HCT116 (cell line): ENCODE measurements around the gene PGGHG. TPM values are rescaled to one million over a fixed set of nuclear protein-coding genes. Genes with fewer than 3 reads are reported as not detected.
"Not testable (repeated sequence)": the region's sequence is repeated elsewhere in the genome, so short reads cannot be mapped to it uniquely, and the experiment has no call there.

ENCODE experiments used
- ATAC-seq: fragments of 200-7000 bp; cut with Tn5 transposase; 2 replicates; pipeline ENCODE4 v1.9.1; 2020; ENCODE audit warnings: mild to moderate bottlenecking, moderate library complexity
- BruUV-seq: library from RNA; stranded (reverse); fragments of 400-500 nt; replicated peaks from 2 replicates; lab custom pipeline; 2021; lab: Mats Ljungman, UMichigan
- CTCF ChIA-PET: fragments of 300-600 bp; sonication (Branson Sonifier 250); formaldehyde crosslinking; loops from one replicate; lab custom pipeline; 2021; ENCODE audit warnings: antibody characterized with exemption; lab: Charles Lee
- POLR2A ChIA-PET: fragments of 300-600, 350-600 bp; sonication (Branson Sonifier 250); formaldehyde crosslinking; loops from one replicate; lab custom pipeline; 2021; ENCODE audit warnings: antibody characterized with exemption; lab: Charles Lee
- RAD21 ChIA-PET, 2 experiments: fragments of 300-600 bp; sonication (Branson Sonifier 250); formaldehyde crosslinking; loops; one replicate each; lab custom pipeline; 2023; ENCODE audit warnings: low total read pairs in 2 of 2; ENCODE audit not compliant: uncharacterized antibody in 2 of 2, unreplicated experiment in 2 of 2, low non-redundant PET in 1 of 2; lab: Charles Lee
- DNase-seq: peaks from one replicate; pipeline ENCODE4 v3.0.0-alpha.2; 2010; ENCODE audit warnings: low read depth, low spot score
- H2AFZ ChIP-seq: fragments of 200-600 bp; shearing (Covaris generic), sonication (generic); 2 replicates; pipeline ENCODE4 v1.6.1; 2017; ENCODE audit warnings: low read depth, mixed run types, mixed read lengths, antibody characterized with exemption, low read length; ENCODE audit not compliant: poor library complexity, severe bottlenecking
- H3K27ac ChIP-seq: 2 replicates; pipeline ENCODE4 v1.5.1; 2012; ENCODE audit warnings: low read depth, low read length
- H3K27me3 ChIP-seq: fragments of 200-600 bp; sonication (generic); 2 replicates; pipeline ENCODE4 v1.6.1; 2016; ENCODE audit warnings: mixed run types, low read length, mixed read lengths; ENCODE audit not compliant: insufficient read depth
- H3K36me3 ChIP-seq, 2 experiments: fragments of 200-500 bp in 1 of 2; fragments of 200-600 bp in 1 of 2; sonication (Bioruptor generic) in 1 of 2; sonication (generic) in 1 of 2; 2 replicates each; pipeline versions ENCODE4 v1.5.1 to v1.6.1; 2014 to 2016; ENCODE audit warnings: low read length in 2 of 2, inconsistent platforms in 1 of 2, mixed read lengths in 1 of 2, mixed run types in 1 of 2; ENCODE audit not compliant: insufficient read depth in 2 of 2, control insufficient read depth in 1 of 2
- H3K4me1 ChIP-seq, 2 experiments: fragments of 200-600 bp in 1 of 2; sonication (generic) in 1 of 2; 2 replicates each; pipeline versions ENCODE4 v1.5.1 to v1.6.1; 2012 to 2017; ENCODE audit warnings: low read length in 2 of 2, inconsistent platforms in 1 of 2, mild to moderate bottlenecking in 1 of 2, mixed read lengths in 1 of 2, mixed run types in 1 of 2, moderate library complexity in 1 of 2; ENCODE audit not compliant: insufficient read depth in 2 of 2, control insufficient read depth in 1 of 2
- H3K4me2 ChIP-seq: fragments of 200-600 bp; sonication (generic); 2 replicates; pipeline ENCODE4 v1.6.1; 2017; ENCODE audit warnings: mixed run types, low read length, mixed read lengths
- H3K4me3 ChIP-seq, 2 experiments: fragments of 200-600 bp in 1 of 2; sonication (generic) in 1 of 2; replicated peaks in 1 of 2; 2 replicates each; pipeline ENCODE4 v1.5.1; 2011 to 2016; ENCODE audit warnings: low read length in 2 of 2, control low read depth in 1 of 2, low read depth in 1 of 2, mild to moderate bottlenecking in 1 of 2, mixed read lengths in 1 of 2, mixed run types in 1 of 2
- H3K79me2 ChIP-seq: fragments of 200-600 bp; sonication (generic); 2 replicates; pipeline ENCODE4 v1.6.1; 2017; ENCODE audit warnings: mild to moderate bottlenecking, mixed run types, low read length, moderate library complexity, mixed read lengths; ENCODE audit not compliant: insufficient read depth
- H3K9ac ChIP-seq: fragments of 200-600 bp; sonication (generic); 2 replicates; pipeline ENCODE4 v1.6.1; 2016; ENCODE audit warnings: low read length, mixed read lengths
- H3K9me2 ChIP-seq: fragments of 200-600 bp; sonication (generic), shearing (Covaris generic); 2 replicates; pipeline ENCODE4 v1.6.1; 2017; ENCODE audit warnings: mixed run types, mild to moderate bottlenecking, moderate library complexity; ENCODE audit not compliant: insufficient read depth
- H3K9me3 ChIP-seq, 2 experiments: fragments of 200-500 bp in 1 of 2; fragments of 200-600 bp in 1 of 2; sonication (Bioruptor generic) in 1 of 2; sonication (generic) in 1 of 2; 2 replicates each; pipeline ENCODE4 v1.6.1; 2014 to 2017; ENCODE audit warnings: low read length in 2 of 2, mixed read lengths in 2 of 2, inconsistent platforms in 1 of 2, low read depth in 1 of 2, mild to moderate bottlenecking in 1 of 2, mixed run types in 1 of 2, moderate library complexity in 1 of 2; ENCODE audit not compliant: control insufficient read depth in 1 of 2, insufficient read depth in 1 of 2
- H4K20me1 ChIP-seq: fragments of 200-600 bp; sonication (generic), shearing (Covaris generic); 2 replicates; pipeline ENCODE4 v1.6.1; 2017; ENCODE audit warnings: mixed run types, mild to moderate bottlenecking, moderate library complexity; ENCODE audit not compliant: insufficient read depth
- ZFX ChIP-seq: fragments of 450-650 bp; IDR thresholded peaks from 2 replicates; pipeline ENCODE4 v1.6.1; 2017
- intact Hi-C: fragments of 100-400 bp; cut with micrococcal nuclease; formaldehyde crosslinking; loops from 2 replicates; pipeline ENCODE4 v1.10.0; 2022
- total RNA-seq: library from RNA; stranded (reverse); gene quantifications from one replicate; pipeline ENCODE4 v1.2.1, GENCODE V29; 2021; ENCODE audit not compliant: unreplicated experiment
- TF ChIP-seq, protein P1 (sequence below): IDR thresholded peaks from 2 replicates; pipeline ENCODE4 v1.6.1; 2012
- TF ChIP-seq, protein P2 (sequence below), 3 experiments: fragments of 200-600 bp in 1 of 3; sonication (generic) in 1 of 3; IDR thresholded peaks in 2 of 3; conservative IDR thresholded peaks in 1 of 3; 2 replicates each; pipeline ENCODE4 v1.5.1; 2012 to 2017; ENCODE audit warnings: low read depth in 2 of 3, low read length in 2 of 3, antibody characterized with exemption in 1 of 3, borderline replicate concordance in 1 of 3, control low read depth in 1 of 3, mild to moderate bottlenecking in 1 of 3, mixed read lengths in 1 of 3, mixed run types in 1 of 3, moderate library complexity in 1 of 3; ENCODE audit not compliant: insufficient read depth in 1 of 3

Gene PGGHG
- total RNA-seq, 1 experiment from 2014 or later, result 57.5 TPM

DNA sequence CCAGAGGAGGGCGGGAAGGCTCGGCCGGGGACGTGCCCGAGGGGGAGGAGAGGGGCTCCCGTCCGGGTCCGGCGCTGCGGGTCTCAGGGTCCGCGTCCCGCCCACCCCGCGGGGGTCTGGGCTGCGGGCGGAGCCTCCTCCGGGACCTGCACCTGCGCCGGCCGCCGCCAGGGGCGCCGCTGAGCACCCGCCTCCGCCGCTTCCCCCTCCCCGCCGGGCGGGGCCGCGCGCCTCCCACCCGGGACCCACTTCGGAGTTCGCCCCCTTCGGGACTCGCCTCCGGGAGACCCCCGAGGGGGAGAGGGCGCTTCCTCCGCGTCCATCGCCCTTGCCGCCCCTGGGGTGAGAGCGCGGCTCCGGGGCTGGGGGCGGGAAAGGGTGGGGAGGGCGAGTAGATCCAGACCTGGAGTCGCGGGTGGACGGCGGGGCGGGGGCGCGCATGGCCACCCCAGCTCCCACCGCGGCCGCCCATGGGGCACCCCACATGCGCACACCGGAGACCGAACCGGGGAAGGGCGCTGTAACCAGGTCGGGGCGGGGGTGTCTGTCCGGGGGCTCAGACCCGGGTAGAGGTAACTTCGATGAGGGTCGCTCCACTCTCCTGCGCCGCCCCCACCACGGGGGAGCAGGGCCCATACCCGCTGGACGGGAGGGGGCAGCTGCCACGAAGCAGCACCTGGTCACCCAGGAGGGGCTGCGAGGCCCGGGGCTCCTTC, 29.6 kb downstream of the PGGHG start:
- H3K9ac ChIP-seq, result peak overlapping the region; percentile 30; the same call in 1 of the 2 replicates
- H2AFZ ChIP-seq, DNase-seq, intact Hi-C loops, H3K9me2 ChIP-seq, H3K36me3 ChIP-seq, H3K9me3 ChIP-seq, BruUV-seq, POLR2A ChIA-PET, H3K27me3 ChIP-seq, H4K20me1 ChIP-seq, RAD21 ChIA-PET: not testable (repeated sequence)
- peaks cover 12% of the 10 kb centered on the region for H3K79me2 ChIP-seq
- peak overlapping the region; percentile 37 to 70 for H3K4me3 ChIP-seq
- CTCF ChIA-PET, result interaction anchor here (1.1 to 1.6 kb wide), 2 partner anchors 9 to 10 kb away, joined by 3 to 5 read pairs; no protein-coding TSS in a partner anchor
- peaks cover 6 to 11% of the 10 kb centered on the region in 2 experiments for H3K4me1 ChIP-seq
- peak overlapping the region; percentile 88 for H3K4me2 ChIP-seq
- peak overlapping the region; percentile 90; the same call in 1 of the 2 replicates for H3K27ac ChIP-seq
- peak; percentile 57 for ATAC-seq

GRCh38 chr11:319121-319887, 30.4 kb downstream of the PGGHG start:
- H3K9me2 ChIP-seq, H3K36me3 ChIP-seq, POLR2A ChIA-PET, H3K9me3 ChIP-seq, H4K20me1 ChIP-seq, H3K4me1 ChIP-seq, H2AFZ ChIP-seq, intact Hi-C loops, RAD21 ChIA-PET, DNase-seq, H3K27me3 ChIP-seq: not testable (repeated sequence)
- CTCF ChIA-PET, result interaction anchor here (1.1 kb wide), 1 partner anchor 10 kb away, joined by 3 read pairs; no protein-coding TSS in a partner anchor
- H3K4me3 ChIP-seq, result peak overlapping the region; percentile 70 to 82
- peak overlapping the region; percentile 83 for H3K9ac ChIP-seq
- peak overlapping the region; percentile 88 for H3K4me2 ChIP-seq
- ATAC-seq, result peak; percentile 59
- TF ChIP-seq, protein P1, sequence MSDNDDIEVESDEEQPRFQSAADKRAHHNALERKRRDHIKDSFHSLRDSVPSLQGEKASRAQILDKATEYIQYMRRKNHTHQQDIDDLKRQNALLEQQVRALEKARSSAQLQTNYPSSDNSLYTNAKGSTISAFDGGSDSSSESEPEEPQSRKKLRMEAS, result 0 out of 2 replicates have a peak, but pooled peaks have one; percentile 23
- TF ChIP-seq, protein P2, sequence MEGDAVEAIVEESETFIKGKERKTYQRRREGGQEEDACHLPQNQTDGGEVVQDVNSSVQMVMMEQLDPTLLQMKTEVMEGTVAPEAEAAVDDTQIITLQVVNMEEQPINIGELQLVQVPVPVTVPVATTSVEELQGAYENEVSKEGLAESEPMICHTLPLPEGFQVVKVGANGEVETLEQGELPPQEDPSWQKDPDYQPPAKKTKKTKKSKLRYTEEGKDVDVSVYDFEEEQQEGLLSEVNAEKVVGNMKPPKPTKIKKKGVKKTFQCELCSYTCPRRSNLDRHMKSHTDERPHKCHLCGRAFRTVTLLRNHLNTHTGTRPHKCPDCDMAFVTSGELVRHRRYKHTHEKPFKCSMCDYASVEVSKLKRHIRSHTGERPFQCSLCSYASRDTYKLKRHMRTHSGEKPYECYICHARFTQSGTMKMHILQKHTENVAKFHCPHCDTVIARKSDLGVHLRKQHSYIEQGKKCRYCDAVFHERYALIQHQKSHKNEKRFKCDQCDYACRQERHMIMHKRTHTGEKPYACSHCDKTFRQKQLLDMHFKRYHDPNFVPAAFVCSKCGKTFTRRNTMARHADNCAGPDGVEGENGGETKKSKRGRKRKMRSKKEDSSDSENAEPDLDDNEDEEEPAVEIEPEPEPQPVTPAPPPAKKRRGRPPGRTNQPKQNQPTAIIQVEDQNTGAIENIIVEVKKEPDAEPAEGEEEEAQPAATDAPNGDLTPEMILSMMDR (IDR thresholded peaks at IDR 0.05 in 2 of 3, conservative IDR thresholded peaks at IDR 0.05 in 1 of 3; ENCODE audit: borderline replicate concordance in 1 of 3, insufficient read depth in 1 of 3, low read depth in 2 of 3, low read length in 2 of 3), result peak in 1 of 3 experiments; percentile 11; a peak in 1 of 6 replicates
- TF ChIP-seq ZFX, result peak; percentile 71; the same call in 1 of the 2 replicates
- peak overlapping the region; percentile 90 for H3K27ac ChIP-seq
- BruUV-seq, result TSS peak; percentile 55
- H3K79me2 ChIP-seq, result peaks cover 12% of the 10 kb centered on the region

GRCh38 chr11:319888-320273, 31.0 kb downstream of the PGGHG start:
- Histone ChIP-seq H3K4me2 (peak overlapping the region; percentile 88), H3K79me2 (peaks cover 12% of the 10 kb centered on the region), H3K27ac (peak overlapping the region; percentile 90), H3K4me3 (peak overlapping the region; percentile 70 to 82), H3K9ac (peak overlapping the region; percentile 83)
- BruUV-seq, DNase-seq, RAD21 ChIA-PET, H2AFZ ChIP-seq, intact Hi-C loops, CTCF ChIA-PET, H3K9me3 ChIP-seq, H3K9me2 ChIP-seq, H3K27me3 ChIP-seq, H3K36me3 ChIP-seq, H3K4me1 ChIP-seq, H4K20me1 ChIP-seq: not testable (repeated sequence)
- ATAC-seq, result peak; percentile 25
- POLR2A ChIA-PET, result interaction anchor here (1.6 kb wide), 1 partner anchor 12 kb away, joined by 3 read pairs; the partner anchor contains the start of gene IFITM2
